Gastroesophageal sphincter (tissue), 3 donors: Measurements from ENCODE around the gene PPIF.

ENCODE experiments used
- POLR2A ChIP-seq, 2 donors: fragments of 450-650 bp; IDR thresholded peaks; one replicate each; pipeline ENCODE4 v1.6.1; 2017; ENCODE audit warnings: antibody characterized with exemption in 2 of 2, mild to moderate bottlenecking in 2 of 2, moderate library complexity in 1 of 2
- TF ChIP-seq, protein P1 (sequence below), 4 experiments: fragments of 200-600 bp in 2 of 4; fragments of 450-650 bp in 2 of 4; sonication (generic) in 1 of 4; IDR thresholded peaks; one replicate each; pipeline ENCODE4 v1.5.1; 2017 to 2019; ENCODE audit warnings: antibody characterized with exemption in 4 of 4, mild to moderate bottlenecking in 2 of 4, moderate library complexity in 2 of 4

DNA sequence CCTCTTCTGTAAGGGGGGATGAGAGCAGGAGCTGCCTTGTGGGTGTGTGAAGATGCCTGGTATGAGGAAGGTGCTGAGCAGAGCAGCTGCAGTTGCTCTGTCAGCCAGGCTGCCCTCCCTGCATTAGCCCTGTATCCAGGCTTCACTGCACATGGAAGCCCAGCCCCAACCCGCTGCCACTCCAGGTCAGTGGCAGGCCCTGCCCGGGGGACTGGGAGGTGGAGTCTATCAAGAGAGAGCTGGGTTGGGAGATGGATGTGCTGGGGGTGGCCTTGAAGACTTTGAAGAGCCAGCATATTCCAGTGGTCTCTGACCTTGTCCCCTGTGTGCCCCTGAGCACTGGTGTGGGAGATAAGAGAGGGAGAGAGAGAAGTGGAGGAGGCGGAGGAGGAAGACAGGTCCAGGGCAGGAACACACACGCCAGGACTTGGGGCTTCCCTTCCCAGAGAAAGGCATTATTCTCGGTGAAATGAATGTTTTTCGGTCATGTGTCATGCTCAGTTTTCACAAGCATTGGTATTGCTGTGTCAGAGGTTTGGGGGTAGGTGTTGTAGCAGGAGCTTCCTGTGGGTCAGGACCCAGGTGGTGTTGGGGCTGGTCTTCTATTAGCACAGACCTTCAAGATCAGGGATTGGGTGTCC is 2.6 kb downstream of the PPIF start:
- TF ChIP-seq, protein P1, sequence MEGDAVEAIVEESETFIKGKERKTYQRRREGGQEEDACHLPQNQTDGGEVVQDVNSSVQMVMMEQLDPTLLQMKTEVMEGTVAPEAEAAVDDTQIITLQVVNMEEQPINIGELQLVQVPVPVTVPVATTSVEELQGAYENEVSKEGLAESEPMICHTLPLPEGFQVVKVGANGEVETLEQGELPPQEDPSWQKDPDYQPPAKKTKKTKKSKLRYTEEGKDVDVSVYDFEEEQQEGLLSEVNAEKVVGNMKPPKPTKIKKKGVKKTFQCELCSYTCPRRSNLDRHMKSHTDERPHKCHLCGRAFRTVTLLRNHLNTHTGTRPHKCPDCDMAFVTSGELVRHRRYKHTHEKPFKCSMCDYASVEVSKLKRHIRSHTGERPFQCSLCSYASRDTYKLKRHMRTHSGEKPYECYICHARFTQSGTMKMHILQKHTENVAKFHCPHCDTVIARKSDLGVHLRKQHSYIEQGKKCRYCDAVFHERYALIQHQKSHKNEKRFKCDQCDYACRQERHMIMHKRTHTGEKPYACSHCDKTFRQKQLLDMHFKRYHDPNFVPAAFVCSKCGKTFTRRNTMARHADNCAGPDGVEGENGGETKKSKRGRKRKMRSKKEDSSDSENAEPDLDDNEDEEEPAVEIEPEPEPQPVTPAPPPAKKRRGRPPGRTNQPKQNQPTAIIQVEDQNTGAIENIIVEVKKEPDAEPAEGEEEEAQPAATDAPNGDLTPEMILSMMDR (IDR thresholded peaks at IDR 0.05): no peak
- no peak for TF ChIP-seq POLR2A (IDR thresholded peaks at IDR 0.05)
